Retina (tissue), 1 donor: Measurements from ENCODE around the gene CDH10.

ENCODE experiments used
- DNase-seq: peaks from one replicate; pipeline ENCODE4 v3.0.0-alpha.2; 2016

Gene CDH10

DNA sequence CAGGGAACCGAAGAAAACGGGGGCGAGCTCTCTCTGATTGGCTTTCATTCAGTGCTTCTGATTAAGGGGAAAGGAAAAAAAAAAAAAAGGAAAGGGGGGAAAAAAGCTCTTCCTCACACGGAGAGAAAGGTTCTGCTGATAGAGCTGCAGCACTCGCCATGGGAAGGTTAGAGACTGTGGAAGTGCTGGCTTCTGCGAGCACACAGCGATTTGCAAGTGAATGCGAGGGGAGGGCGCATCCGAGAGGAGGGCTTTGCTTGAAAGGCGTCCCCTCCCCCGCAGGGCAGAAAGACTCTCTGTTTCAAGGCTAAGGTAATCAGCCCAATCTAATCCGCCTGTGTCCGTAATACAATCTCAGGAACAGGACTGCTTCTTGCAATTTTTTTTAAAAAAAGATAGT lies at the start of gene CDH10:
Gene CDH10 (minus strand): TSS at position 218 of the 400 bp plus-strand sequence. CDS start 51,488 bp downstream, outside the sequence.
- peak; percentile 86 for DNase-seq

DNA sequence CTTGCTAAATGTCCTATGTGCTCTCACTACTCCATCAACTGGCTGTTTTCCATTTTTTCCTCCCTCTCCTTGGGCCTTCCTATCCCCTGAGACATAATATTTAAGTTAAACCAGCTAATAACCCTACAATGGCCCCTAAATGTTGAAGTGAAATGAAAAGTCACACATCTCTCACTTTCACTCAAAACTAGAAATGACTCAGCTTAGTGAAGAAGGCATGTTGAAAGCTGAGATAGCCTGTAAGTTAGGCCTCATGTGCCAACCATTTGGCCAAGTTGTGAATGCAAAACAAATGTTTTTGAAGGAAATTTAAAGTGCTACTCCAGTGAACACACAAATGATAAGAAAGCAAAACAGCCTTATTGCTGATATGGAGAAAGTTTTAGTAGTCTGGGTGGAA lies 48.8 kb upstream of the CDH10 start:
- DNase-seq: no peak

DNA sequence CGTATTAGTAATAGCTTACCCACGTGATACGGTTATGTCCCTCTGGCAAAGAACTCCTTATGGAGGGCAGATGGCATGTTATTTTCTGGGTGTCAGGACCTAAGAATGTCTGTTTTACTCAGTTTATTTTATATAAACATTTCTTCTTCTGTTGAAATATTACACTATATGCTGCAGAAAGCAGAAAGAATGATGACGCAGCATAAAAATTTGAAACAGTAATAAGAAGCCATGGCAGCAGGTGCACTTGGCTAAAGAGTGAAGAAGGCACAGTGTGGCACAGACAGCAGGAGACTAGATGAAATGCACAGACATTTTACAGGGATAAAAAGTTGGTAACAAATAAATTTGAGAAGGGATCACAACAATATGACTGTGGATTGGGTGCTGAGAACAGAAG lies 46.3 kb upstream of the CDH10 start:
- no peak for DNase-seq

DNA sequence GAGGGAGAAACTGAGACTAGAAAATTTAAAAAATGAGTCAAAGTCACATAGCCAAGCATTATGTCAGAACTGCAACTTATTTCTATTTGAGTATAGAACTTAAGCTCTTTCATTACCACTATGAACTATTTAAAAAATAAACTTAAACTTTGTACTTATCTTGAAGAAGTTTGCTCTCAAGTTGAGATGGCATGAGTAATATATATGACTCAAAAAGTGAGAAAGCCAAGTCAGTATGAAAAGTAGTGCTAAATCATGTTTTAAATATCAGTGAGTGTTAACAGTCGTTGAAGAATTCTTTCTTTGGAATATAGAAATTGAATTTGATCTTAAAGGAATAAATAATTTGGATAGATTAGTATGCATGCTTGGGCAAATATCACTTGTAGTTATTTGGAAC lies 36.3 kb upstream of the CDH10 start:
- DNase-seq: no peak

DNA sequence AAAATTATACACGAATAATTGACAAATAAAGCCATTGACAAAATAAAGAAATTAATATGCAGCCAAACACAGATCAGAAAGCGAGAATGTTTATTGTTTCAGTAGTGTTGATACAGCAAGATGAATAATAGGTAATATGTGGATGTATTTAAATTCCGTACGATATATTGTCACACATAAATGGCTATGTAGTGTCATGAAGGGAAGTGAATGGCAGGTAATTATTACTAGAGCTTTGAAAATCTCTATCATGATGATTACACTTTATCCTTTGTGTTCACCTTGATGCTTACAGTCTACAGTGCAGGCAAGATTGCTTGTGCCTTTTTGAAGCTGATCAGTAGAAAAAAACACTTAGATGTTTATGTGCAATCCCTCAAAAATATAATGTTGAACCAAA lies 23.3 kb upstream of the CDH10 start:
- DNase-seq: no peak

DNA sequence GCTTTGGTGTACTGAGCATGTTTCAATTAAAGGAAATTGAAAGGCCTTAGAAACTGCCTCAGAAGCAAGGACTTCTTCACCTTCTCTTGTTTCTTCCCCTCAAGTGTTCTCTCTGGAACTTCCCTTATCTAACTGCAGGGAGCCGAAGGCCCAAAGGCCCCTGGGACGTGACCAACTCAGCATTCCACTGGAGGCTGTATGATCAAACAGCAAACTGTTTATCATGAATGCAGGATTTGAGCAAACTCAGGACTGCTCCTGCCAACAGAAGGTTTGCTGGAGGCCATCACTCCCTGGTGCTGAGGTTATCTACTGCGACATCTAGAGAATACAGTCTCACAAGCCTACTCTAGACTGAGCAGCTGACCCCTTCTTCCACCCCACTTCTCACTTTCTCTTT lies 4.8 kb upstream of the CDH10 start:
- no peak for DNase-seq

DNA sequence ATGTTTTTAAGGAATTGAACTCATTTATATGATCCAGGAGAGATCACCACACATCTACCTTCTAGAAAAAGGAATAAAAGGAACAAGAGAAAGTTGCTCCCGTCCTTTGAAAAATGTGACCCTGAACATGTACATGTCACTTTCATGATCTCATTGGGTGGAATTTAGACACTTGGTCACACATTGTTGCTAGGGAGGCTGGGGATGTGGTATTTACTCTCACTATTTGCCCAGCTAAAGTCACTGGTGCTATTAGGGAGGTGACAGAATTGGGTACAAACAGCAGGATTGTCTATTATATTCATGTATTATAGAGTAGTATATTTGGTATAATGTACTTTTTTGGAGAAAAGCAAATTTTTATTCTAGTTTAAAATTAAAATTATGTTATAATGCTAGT lies 2.1 kb upstream of the CDH10 start:
- DNase-seq: no peak

DNA sequence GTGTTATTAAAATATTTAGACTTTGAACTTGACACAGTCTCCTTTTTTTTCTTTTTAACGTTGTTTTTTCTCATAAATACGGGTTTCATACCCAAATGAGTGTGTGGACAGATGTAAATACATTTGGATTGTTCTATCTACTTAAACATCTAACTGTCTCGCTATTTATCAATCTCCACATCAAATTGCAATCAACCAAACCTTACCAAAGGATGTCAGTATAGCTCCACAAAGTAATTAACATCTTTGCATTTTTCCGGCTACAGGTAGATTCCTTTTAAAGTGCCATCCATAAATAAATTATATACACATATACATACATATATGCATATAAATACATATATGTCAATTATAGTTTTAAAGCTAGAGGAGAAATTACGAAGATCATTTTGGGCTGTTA lies 705 bp upstream of the CDH10 start:
- DNase-seq: no peak

DNA sequence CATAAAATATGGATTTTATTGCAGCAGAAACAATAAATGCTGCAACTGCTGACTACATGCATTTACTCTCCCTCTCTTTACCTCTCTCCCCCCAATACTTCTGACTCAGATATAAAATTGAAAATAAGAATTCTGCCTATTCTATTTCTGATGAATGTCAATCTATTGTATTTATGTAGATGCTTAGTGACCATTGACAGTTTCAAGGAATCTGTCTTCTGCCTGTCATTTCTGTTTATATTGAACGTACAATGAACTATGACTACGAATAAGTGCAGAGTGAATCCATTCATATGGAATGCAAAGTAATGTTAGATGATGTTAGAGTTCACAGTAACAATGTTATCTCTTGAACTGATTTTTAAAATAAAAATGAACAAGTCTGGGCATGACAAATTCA lies 898 bp downstream of the CDH10 start:
- no peak for DNase-seq

DNA sequence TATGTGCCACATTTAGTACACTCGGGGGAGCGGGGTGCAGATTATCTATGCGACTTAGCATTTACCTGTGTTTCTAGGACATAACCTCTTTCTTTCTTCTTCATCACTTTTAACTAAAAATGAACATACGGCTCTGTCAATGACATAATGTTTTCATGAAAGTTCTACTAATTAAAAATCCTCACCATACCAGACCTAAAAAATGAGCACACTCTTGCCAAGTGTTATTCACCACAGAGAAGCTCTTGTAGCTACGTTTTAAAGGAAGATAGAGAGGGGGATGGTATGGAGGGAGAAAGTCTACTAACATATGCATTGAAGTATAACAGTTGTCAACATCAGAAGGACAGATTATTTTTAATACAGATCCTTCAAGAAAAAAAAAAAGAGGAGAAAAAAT lies 1.6 kb downstream of the CDH10 start:
- DNase-seq: no peak

DNA sequence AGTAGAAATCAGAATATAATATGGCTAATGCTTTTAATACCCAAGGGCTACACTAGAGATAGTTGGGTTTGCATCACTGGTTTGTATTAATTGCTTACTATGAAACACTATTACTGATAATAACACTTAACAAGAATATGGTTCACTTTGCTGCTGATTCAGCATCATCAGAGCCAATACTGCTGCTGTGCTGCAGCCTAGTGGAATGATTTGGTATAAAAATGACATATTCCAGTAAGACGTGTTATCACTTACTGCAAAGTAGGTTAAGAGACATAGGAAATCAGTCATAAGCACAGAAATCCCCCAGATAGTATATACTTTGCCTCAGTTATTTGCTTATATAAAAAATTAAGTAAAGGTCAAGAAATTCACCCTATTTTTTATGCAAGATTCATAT lies 2.8 kb downstream of the CDH10 start:
- no peak for DNase-seq

DNA sequence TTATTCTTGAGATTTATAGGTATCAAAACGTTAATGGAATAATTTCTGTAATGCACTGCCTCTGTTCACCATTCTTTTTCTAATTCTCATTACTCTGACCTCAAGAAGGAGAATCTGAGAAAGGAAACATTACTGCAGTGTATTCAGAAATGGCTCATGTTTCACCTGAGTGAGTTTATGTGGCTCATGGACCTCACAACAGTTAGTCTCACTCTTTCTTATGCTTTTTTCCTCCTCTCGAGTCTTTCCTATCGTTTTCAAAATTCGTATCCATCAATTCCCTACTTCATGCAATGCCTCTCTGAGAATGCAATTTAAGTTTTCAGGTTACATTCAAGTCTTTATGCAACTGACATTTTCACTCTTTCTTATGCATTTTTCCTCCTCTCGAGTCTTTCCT lies 9.6 kb downstream of the CDH10 start:
- DNase-seq: no peak

DNA sequence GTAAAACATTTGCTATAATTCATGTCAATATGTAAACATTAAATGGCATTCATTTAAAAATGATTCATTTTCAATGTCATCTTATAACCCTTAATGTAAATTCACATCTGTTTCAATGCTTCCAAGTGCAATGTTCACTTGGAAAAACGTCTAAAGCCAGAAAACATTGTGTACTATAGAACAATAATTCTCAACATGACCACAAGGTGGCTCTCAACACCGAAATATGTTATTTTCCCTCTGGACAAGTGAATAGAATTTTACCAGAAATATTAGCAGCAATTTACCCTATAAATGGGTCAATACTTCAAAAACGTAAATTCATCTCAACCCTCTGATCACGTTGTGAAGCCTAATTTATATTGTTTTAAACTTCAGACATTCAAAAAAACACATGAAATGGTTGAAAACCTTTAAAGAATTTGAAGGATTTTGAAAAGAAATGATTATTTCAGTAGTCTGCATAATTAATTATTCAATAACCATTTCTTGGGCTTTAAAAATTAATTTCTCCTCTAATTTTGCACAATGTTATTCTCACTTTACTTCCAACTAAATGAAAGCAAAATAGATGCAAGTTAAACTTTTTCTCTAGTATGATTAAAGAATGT lies 11.0 kb downstream of the CDH10 start:
- no peak for DNase-seq

DNA sequence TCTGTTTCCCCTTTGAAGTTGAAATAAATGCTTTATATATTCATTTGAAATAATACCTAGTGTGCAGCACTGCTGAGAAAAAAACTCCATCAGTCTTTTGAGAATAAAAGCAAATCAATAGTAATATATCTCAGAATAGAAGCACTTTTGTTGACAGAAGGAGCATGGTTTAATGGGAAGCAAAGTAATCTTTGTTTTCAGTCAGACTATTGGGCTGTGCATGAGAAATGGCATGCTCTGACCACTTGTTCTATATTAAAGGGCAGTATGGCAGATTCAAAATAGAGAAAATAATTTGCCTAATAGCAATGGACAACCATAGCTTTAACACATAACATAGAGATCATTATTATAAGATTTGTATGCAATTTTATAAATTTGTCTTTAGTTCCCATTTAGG lies 12.4 kb downstream of the CDH10 start:
- DNase-seq: no peak

DNA sequence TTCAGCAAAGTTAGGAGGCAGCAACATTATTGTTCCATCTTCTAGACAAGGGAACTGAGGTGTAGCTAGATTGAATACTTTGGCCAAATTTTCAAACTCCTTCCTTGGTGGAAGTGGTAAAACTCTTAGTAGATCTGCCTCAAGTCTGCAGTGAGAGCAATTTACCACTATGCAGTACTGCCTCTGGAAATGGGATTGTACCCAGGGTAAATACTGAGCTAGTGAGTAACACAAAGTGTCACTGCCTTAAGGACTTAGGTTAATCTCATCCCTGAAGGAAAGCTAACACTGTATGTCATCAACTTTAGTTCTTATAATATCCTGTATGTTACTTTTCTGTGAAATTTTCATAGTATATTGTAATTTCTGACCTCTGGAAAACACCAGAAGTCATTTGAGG lies 13.9 kb downstream of the CDH10 start:
- DNase-seq: no peak

DNA sequence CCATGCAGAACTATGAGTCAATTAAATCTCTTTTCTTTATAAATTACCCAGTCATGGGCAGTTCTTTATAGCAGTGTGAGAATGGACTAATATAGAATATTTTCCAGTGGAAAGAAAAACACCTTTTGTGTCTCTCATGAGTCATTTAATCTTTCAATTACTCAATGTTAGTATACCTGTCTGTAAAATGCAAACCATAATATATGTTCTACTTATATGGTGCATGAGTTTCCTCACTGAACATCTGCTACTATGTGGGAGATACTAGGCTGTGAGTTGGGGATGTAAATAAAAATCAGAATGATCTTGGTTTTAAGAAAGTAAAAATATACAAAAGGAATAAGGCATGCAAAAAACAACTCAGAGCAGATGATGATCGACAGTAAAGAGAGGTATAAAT lies 15.0 kb downstream of the CDH10 start:
- DNase-seq: no peak

DNA sequence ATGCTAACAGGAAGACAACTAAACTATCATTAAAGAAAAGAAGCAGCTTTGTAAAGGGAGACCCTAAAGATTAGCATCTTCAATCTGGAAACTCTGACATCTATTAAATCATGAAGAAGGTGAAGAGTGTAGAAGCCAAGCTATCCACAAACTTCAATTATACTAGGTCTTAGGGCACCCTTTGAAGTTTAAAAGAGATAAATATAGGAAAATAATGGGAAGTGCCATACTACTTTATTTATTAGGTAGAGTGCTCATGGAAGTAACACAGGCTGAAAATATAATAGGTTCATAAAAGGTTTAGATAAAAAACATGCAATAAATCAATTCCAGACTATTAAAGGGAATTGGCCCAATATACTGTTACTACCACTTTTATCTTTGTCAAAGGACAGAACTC lies 19.9 kb downstream of the CDH10 start:
- DNase-seq: no peak

DNA sequence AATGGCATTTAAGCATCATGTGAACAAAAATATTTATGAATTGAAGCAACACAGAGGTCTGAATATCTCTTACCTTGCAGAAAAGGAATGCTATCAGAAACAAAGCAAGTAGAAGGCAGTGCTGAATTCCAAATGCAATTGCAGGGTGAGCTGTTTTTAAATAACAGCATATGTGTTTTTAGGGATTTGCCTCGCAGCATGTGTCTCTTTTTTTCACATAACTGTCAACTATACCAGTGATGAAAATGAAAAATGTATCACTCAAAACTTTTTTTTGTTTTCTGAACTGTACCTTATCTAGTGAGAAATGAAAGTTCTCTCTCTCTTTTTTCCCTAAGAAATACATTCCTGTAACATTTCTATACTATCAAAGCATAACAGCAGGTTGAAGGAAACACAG lies 21.2 kb downstream of the CDH10 start:
- no peak for DNase-seq

DNA sequence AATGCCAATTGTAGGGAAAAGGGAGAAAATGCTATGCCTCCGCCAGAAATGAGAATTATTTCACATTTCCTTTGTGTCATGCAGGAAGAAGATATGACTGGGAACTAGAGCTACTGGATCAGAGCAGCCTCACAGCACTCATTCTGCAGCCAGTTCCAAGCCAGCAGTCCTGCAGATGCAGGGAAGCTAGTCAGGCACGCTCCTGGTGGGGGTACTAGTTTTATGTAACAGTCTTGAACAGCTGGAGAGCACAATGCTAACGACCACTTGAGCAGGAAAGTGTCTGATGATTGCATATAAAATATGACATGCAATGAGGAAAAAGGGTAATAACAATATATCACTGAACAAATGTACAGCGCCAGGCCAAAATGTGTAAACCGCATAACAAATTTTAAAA lies 21.7 kb downstream of the CDH10 start:
- no peak for DNase-seq

DNA sequence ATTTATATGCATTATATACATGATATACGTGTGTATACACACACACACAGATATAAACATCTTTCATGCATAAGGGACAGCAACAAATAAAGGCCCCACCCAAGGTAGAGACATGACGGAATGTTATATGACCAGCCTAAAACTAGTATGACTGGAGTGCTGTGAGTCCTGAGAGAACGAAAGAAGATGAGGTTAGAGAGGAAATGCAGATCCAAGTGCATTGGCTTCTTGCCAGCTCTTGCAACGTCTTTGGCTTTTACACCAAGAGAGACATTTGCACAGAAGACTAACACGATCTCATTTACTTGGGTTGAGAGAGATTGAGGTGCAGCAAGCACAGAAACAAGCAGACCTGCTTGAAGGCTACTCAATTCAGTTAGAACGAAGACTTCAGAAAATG lies 23.0 kb downstream of the CDH10 start:
- DNase-seq: no peak

DNA sequence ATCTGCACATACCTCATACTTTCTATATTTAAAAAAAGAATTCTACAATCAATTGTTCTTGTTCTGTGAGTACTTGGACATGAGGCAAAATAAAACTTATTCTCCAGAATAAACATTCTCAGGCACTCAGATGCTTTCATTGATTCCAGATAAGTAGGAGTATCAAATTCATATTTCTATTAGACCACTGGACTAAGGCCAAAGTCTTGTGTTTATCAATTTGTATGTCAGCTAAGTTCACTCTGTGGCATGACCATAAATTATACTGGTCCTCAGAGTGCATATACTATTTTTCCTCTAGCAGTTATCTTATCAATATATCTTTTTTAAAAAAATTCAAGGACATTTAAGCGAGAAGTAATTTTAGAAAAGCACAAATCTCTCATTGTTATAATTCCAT lies 28.2 kb downstream of the CDH10 start:
- no peak for DNase-seq

DNA sequence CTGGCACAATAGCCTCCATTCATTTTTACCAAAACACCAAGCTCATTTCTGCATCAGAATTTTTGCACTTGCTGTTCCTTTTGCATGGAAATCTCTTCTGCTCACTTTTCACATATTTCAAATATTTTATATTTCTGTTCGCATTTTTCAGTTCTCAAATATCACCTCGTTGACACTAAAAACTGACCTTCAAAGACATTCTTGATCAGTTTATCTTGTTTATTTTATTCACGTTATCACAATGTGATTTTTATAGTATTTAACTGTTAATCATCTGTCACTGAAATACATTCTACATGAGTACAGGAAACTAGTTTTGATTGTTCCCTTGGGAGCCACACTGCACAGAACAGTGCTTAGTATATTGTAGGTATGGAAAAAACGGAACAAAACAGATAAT lies 29.6 kb downstream of the CDH10 start:
- no peak for DNase-seq

DNA sequence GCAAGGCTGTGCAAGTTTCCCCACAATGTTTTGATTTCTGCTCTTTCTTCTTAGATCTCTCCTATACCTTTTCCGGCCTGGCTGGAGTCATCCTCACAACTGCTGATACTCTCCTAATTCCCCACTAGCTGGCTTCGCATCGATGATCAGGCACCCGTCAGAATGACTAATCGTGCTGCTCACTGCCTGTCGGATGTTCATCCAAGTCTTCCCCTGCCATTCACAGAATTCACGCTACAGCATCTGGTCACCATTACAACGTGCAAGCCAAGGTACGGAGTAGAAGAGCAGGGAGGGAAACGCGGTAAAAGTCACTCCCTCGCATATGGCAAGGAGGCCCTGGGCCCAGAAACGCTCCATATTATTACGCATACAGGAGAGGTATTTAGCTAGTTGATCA lies 35.1 kb downstream of the CDH10 start:
- no peak for DNase-seq

DNA sequence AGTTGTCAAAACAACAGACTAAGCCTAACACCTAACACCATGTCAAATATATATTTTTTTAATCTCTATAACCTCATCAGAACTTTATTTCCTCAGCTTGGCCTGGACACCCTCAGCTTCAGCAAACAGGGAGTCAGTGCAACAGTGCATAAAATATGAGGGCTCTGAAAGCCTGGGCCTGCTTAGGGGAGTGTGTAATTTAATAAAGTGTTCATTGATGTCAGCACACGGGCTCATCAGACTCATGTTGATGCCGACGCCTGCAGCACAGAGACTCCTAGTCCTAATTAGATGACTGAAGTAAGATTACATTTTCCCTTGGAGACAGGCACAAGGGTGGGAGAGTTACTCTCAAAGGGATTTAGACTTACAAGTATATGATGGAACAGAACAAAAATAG lies 37.8 kb downstream of the CDH10 start:
- peak; percentile 81 for DNase-seq

DNA sequence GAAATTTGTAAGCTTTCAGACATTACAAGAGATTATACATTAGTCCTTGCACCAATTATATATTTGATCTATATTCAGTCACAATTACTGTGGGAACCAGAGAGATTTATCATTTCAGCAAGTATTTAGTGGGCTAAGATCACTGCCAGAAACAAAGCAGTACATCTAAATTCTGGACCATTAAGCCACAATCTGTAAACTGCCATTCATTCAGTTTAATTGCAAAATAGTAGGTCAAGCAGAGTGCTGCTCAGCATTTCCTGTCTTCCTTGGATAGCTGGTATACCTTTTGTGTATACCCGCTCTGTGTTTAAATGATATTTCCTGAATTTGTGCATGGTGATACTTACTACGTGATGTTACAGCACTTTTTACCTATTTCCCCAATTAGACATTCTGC lies 42.6 kb downstream of the CDH10 start:
- no peak for DNase-seq

DNA sequence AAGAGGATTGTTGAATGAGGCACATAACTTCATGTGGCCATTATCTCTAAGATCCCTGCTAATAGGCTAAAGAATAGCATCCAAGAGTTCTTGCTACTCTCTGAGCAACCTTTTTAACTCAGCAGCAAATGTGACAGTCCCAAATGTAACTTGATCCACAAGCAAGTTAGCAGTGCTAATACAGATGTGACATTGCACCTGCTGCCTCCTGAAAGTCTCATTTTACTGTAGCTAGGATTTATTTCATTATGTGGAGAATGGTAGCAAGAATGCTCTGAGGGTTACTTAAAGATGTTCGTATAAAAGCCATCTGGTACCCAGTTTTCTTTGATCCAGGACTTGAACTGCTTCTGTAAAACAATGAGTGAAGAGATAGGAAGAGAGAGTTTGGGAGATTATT lies 45.8 kb downstream of the CDH10 start:
- no peak for DNase-seq
